KG1 (cell line): Measurements from ENCODE around the gene OBSCN.

ENCODE experiments used
- DNase-seq: peaks from one replicate; lab custom pipeline; 2025; lab: John Stamatoyannopoulos, UW

The OBSCN gene

DNA sequence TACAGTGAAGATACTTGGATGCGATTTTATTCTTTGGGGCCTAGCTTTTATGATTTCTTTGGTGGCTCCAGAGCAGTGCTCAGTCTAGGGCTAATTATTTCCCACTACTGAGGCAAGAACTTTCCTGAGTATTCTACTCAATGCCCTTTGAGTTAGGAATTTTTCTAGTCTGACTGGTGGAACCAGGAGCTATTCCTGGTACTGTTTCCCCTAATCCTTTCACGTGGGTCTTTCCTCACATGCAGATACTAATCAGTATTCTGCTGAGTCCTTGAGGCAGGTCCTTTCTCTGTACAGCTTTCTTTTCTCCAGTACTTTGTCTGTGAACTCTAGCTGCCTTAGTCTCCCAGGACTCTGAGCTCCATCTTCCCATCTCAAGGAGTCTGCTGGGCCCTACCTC lies 122.0 kb downstream of the OBSCN start:
- no peak for DNase-seq

DNA sequence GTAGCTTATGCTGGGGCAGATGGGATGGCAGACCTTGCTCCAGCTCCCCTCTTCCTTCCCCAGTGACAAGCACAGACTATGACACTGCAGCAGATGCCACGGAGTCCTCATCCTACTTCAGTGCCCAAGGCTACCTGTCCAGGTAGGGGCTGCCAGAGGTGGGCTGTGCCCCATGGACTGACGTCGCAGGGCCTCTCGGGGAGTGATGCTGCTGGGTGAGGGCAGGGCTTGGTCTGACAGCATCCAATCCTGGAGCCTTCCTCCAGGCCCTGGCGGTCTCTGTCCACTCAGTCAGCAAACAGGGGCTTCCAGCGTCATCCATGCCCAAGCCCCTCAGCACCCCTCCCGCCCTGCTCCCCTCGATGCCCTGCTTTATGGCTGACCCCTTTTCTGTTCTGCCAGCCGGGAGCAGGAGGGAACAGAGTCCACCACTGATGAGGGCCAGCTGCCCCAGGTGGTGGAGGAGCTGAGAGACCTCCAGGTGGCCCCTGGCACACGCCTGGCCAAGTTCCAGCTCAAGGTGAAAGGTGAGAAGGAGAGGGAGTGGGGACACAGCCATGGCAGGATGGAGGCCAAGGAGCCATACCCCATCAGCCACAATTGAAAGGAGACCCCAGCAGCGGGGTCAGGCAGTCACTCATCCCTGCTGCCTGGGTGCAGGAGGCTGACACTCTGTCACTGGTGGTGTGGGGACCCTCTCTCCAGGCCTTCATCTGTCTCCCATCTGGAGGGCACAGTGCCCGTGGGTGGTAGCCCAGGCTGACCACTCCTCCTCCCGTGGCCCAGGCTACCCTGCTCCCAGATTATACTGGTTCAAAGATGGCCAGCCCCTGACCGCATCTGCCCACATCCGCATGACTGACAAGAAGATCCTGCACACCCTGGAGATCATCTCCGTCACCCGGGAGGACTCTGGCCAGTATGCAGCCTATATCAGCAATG lies 125.2 kb downstream of the OBSCN start:
- no peak for DNase-seq

DNA sequence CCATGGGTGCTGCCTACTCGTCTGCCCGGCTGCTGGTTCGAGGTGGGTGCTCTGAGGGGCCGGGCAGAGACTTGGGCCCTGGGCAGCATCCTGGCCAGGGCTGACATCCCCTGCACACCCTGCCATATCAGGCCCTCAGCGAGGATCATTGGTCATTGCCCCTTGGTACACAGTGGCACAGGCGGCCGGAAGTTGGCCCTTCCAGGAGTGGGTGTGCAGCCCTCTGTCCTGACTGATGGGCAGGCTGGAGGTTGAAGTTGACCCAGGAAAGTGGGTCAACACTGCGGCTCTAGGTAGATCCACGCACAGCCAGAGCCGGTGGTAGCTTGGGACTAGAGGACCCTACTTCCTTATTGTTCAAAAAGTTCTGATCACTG lies 125.9 kb downstream of the OBSCN start:
- DNase-seq, result no peak

DNA sequence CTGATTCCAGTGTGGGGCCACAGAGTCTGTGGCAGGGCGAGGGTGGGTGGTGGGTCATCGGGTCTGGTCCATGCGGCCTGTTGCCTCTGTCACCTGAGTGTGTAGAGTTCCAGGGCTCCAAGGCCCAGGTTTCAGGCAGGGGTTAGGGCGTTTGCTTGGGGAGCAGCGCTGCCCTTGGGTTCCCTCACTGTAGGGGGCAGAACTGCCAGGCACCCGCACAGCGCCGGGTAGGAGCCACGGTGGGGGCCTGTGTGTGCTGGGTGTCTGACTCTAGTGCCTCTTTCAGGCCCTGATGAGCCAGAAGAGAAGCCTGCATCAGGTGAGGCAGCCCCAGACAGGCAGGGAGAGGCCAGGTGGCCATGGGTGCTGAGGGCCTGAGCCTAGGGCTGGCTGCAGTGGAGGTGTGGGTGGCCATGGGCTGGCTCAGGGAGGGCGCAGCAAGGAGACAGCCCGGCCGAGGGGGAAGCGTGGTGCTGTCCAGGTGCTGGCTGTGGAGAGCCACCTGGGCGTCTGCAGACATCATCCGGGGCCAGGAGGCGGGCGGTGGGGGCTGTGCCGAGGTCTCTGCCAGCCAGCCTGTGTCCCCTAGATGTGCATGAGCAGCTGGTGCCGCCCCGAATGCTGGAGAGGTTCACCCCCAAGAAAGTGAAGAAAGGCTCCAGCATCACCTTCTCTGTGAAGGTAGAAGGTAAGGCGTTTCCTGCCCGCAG lies 126.5 kb downstream of the OBSCN start:
- DNase-seq, result no peak

DNA sequence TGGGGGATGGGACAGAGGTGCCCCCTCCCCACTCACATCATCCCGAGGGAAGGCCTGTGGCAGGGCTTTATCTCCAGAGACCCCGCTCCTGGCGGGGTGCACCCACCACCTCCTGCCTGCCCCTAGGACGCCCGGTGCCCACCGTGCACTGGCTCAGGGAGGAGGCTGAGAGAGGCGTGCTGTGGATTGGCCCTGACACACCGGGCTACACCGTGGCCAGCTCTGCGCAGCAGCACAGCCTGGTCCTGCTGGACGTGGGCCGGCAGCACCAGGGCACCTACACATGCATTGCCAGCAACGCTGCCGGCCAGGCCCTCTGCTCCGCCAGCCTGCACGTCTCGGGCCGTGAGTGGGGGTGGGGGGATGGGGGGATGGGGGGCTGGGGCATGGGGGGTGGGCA lies 127.1 kb downstream of the OBSCN start:
- DNase-seq, result no peak

DNA sequence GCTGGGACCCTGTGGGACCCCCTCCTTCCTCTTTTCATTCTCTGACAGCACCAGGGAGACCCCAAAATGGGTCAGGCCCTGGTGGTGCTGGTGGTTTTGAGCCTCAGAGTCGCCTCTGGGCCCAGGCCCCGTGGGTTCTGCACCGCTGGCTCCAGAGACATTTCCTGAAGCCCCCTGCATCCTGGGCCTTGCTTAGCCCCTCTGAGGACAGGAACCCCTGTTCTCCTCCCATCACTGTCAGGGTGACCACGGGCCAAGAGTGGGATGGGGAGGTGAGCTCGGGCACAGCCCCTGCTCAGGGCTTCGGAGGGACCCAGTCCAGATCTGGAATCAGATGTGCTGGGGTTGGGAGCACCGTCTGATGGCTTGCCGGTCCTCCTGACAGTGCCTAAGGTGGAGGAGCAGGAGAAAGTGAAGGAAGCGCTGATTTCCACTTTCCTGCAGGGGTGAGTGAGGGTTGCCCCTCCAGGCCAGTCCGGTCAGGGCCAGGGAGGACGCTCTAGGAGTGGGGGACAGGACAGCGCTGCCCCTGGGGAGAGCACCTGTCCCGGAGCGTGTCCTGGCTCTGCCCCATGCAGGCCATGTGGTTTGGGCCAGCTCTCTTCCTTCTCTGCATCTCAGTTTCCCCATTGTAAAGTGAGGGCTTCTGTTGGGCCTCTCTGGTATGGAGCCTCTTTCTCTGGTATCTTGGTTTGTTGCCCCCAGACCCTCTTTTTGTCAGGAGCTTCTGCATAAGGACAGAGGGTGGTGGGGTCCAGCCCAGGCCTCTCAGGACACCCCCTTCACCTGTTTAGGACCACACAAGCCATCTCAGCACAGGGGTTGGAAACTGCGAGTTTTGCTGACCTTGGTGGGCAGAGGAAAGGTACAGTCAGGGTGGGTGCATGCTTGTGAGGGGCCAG lies 127.8 kb downstream of the OBSCN start:
- no peak for DNase-seq

DNA sequence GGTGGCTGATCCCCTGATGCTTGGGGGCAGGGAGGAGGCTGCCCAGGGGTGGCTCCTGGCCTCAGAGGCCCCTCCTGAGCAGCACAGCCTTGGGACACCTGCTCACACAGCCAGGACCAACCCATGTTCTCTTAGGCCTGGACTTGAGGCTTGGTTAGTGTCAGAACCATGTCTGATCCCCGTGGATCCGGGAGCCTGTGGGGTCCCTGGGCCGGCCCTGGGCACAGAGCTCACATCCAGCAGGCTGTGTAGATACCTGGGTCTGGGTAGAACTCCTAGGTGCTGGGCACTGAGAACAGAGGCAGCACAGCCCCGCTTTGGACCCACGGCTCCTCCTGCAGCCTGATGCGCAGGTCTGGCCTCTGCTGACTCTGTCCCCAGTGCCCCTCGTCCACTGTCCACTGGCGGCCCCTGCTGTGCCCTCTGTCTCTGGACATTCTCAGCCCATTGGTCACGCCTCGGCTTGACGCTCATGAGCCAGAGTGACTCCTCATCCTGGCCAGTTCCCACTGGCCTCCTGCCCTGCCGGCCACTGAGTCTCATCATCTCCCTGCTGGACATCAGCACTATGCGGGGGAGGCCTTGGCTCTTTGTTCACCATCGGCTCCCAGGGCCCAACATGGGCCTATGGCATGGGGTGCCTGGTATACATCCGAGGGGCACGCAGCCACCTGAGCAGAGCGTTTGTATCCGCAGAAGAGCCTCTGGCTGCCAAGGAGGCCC lies 128.6 kb downstream of the OBSCN start:
- no peak for DNase-seq

DNA sequence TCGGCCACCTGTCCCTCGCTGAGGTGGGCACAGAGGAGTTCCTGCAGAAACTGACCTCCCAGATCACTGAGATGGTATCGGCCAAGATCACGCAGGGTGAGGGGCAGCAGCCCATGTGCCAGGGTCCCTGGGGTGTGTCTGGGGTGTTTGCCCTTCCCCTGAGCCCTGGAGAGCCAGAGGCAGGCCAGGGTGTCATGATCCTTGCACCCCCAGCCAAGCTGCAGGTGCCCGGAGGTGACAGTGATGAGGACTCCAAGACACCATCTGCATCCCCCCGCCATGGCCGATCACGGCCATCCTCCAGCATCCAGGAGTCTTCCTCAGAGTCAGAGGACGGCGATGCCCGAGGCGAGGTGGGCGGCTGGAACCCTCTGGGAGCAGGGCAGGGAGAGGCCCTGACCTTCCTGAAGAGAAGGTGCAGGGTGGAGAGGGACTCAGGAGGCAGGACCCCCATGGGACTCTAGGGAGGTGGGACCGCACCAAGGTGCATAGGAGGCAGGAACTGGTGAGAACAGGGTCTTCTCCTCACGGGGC lies 129.3 kb downstream of the OBSCN start:
- DNase-seq, result no peak

DNA sequence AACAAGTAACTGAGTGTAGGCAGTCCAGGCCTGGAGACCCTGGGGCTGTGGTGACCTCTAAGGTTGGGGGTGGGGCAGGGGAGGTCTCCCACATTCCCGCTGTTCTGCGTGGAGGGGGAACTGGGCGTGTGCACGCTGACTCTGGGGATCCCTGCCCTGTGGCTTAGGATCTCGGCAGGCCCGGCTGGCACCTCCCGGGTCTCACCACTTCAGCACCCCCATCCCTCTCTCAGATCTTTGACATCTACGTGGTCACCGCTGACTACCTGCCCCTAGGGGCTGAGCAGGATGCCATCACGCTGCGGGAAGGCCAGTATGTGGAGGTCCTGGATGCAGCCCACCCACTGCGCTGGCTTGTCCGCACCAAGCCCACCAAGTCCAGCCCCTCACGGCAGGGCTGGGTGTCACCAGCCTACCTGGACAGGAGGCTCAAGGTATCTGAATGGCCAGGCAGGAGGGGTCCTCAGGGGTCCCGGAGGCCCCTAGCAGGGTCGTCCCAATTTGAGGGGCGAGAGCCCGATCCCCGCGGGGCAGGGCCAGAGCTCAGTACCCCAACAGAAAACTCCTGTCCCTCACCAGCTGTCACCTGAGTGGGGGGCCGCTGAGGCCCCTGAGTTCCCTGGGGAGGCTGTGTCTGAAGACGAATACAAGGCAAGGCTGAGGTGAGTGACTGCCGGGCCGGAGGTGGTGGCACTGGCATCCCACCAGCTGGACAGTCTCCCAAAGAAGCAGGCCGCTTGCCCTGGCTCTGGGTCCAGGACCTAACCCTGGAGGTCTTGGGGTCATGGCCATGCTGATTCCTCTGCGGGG lies 130.1 kb downstream of the OBSCN start:
- no peak for DNase-seq

DNA sequence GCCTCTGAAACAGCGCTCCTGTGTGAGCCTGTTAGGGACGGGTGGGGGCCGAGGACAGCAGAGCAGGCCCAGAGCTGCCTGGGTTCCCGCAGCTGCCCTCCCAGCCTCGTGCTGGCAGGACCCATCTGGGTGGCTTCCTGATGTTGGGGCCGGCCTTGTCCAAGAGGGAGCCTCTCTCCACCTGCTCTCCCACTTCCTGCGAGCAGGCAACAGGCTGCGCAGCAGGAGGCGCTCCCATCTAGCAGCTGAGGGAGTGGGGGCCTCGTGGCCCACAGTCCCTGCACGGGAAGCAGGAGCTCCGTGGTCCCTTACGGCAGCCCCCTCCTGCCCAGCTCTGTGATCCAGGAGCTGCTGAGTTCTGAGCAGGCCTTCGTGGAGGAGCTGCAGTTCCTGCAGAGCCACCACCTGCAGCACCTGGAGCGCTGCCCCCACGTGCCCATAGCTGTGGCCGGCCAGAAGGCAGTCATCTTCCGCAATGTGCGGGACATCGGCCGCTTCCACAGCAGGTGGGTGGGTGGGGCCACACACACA lies 130.7 kb downstream of the OBSCN start:
- DNase-seq, result no peak

DNA sequence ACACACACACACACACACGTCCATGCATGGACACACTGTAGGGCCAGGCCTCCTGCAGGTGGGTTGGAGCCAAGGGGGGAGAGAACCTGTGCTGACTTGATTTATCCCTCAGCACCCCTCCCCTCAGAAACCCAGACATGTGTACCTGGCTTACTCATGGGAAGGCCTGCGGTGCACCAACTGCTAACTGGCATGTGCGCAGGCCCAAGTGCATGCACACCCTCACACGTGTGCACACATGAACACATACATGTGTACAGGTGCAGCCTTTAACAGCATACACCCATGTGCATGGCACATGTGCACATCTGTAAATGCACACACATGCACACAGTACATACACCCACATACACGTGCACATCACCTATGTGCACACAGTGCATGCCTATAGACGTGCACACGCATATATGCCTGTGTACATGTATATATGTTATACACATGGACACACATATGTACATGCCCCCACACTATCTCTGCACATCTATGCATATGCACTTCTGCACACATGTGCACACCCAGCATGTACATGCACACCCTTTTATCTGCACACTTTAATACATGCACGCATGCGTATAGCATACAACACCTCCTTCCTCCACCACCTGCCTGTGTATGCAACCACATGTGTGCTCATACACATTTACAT lies 131.3 kb downstream of the OBSCN start:
- no peak for DNase-seq

DNA sequence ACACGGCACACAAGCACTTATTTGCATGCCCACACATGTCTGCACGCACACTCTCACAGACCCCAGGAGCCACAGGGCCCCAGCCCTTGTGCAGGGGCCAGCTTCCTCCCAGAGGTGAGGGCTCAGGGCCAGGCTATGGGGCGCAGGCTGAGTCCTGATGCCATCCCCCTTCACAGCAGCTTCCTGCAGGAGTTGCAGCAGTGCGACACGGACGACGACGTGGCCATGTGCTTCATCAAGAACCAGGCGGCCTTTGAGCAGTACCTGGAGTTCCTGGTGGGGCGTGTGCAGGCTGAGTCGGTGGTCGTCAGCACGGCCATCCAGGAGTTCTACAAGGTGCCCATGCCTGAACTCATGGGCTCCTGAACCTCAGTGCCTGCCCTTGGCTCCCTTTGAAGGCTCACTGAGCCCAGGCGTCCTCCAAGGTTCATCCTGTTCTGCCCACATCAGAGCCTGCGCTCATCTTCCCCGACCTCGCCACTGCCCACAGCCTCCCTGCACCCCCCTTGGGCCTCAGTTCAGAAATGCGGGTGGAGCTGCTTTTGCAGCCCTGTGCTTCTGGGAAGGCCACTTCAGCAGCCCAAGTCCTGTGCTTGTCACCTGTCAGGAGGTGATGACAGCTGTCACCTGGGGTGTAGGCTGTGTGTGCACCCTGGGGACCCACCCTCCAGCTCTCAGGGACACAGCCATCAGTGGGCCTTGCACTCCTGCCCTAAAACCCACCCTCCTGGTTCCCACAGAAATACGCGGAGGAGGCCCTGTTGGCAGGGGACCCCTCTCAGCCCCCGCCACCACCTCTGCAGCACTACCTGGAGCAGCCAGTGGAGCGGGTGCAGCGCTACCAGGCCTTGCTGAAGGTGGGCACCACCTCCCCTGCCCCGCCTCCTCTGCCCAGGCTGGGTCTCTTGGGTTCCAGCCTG lies 132.2 kb downstream of the OBSCN start:
- DNase-seq, result no peak

DNA sequence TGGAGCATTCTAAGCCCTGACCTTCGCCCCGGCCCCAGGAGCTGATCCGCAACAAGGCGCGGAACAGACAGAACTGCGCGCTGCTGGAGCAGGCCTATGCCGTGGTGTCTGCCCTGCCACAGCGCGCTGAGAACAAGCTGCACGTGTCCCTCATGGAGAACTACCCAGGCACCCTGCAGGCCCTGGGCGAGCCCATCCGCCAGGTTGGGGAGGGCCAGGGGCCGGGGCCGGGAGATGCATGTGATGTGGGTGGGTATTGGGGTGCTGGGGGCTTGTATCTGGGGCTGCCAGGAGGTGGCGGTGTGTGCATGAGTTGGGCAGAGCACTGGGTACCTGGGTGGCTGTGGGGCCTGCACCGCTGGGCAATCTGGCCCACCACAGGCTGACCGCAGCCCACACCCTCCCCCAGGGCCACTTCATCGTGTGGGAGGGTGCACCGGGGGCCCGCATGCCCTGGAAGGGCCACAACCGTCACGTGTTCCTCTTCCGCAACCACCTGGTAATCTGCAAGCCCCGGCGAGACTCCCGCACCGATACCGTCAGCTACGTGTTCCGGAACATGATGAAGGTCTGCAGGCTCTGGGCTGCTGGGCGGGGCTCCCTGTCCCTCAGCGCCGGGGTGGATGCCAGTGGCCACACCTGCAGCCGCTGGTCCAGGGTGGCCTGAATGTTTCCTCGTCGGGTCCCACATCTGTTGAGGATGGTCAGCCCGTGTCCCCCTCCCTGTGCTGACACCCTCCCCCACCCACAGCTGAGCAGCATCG lies 133.0 kb downstream of the OBSCN start:
- DNase-seq, result no peak

DNA sequence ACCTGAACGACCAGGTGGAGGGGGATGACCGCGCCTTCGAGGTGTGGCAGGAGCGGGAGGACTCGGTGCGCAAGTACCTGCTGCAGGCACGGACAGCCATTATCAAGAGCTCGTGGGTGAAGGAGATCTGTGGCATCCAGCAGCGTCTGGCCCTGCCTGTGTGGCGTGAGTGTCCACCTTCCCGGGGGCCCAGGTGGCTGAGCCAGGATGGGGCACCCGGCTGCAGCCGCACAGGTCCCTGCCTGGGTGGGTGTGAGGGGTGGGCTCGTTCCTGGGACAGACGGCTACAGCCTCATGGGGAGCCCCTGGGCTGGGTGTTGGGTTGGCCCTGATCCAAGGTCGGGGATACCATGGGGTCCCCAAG lies 133.6 kb downstream of the OBSCN start:
- DNase-seq, result no peak

DNA sequence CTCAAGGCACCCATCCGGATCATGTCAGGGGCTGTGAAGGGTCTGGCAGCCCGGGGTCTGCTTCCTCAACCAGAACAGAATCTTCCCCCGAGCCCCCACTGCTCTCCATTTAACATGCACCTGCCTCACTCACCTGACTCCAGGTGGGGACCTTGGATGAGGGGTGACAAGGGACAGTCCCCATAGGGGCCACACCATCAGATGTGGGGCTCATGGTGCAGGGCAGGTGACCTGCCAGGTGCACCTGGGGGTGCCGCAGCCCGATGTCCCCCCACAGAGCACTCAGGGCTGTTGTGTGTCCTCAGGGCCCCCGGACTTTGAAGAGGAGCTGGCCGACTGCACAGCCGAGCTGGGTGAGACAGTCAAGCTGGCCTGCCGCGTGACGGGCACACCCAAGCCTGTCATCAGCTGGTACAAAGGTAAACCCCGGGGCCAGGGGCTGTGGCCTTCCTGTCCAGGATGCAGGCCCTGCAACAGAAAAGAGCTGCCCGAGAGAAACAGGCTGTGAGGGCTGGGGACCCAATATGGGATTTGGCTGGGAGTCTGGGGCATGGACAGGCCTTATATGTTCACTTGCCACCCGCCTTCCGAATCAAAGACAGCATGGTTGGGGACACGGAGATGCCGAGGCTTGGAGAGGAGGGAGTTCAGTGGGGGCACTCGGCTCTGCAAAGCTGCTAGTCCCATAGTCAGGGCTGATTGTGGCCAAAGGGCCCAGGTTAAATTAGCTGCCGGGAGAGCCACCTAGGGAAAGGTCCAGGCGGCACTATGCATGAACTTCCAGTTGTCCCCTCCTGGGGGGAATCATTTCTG lies 134.2 kb downstream of the OBSCN start:
- DNase-seq, result no peak

DNA sequence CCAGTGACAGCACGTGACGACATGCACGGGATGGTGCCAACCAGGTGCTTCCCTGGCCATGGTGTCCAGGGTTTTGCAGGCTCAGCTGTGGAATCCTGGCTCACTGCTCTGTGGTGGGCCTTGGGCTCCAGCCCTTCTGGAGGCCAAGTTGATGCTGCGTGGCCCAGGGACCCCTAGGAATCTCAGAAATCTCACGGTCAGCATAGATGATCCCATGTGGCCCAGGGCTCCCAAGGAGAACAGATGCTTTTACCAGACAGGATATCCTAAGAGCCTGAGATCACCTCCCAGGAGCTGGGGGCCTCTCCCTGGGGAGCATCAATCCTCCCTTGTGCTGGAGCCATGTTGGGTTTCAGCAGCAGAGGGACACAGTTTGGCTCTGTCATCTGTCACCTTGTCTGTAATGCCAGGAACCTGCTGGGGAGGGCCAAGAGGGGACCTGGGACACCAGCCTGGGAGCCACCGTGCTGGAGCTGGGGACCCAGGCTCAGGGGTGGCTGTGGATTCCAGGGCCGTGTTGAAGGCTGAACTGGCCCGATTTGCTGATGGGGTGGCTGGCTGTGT lies 134.9 kb downstream of the OBSCN start:
- no peak for DNase-seq

DNA sequence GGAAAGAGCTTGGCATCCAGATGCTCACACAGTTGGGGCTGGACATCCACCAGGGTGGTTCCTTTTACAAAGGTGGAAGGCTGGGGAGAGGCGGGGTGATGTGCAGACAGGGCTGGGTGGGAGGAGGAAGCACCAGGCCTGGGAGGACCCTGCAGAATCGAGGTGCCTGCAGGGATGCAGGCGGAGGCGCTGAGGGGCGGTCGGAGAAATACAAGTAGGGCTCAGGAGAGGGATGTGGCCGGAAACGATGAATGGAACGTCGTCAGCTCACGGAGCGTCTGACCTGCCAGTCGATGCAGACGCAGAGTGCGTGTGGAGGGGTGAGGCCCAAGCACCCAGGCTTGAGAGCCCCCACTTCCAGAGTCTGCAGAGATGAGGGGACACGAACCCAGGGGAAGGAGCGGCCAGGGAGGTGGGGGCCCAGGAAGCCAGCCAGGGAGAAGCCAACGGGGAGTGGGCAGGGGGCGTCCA lies 135.4 kb downstream of the OBSCN start:
- DNase-seq, result no peak
